Heart left ventricle (tissue), 16 donors: ENCODE data around the gene SH3TC1. TPM values are rescaled to one million over a fixed set of nuclear protein-coding genes. Genes with fewer than 3 reads are reported as not detected.

Experiments
- ATAC-seq, 4 donors: fragments of 200-7000 bp; cut with Tn5 transposase; one replicate each; pipeline ENCODE4 v1.9.1; 2020 to 2022; ENCODE audit warnings: moderate library complexity in 4 of 4, mild to moderate bottlenecking in 3 of 4, moderate number of reproducible peaks in 1 of 4
- DNase-seq, 5 donors: peaks; one replicate each; pipeline ENCODE4 v3.0.0-alpha.2; 2020
- H3K27ac ChIP-seq, 12 donors: fragments of 200-600 bp; sonication (generic) in 4 of 12; one replicate each; pipeline versions ENCODE4 v1.5.0 to v1.8.0; 2016 to 2022; ENCODE audit warnings: mild to moderate bottlenecking in 2 of 12
- H3K27me3 ChIP-seq, 9 donors: fragments of 200-600 bp; sonication (generic) in 2 of 9; one replicate each; pipeline versions ENCODE4 v1.5.1 to v1.8.0; 2016 to 2022; ENCODE audit warnings: mild to moderate bottlenecking in 3 of 9
- H3K36me3 ChIP-seq, 9 donors: fragments of 200-600 bp; sonication (generic) in 2 of 9; one replicate each; pipeline versions ENCODE4 v1.5.0 to v1.8.0; 2018 to 2022; ENCODE audit warnings: mild to moderate bottlenecking in 2 of 9
- H3K4me1 ChIP-seq, 12 donors: fragments of 200-600 bp; sonication (generic) in 4 of 12; one replicate each; pipeline versions ENCODE4 v1.5.0 to v1.8.0; 2016 to 2022; ENCODE audit warnings: mild to moderate bottlenecking in 3 of 12
- H3K4me3 ChIP-seq, 12 donors: fragments of 200-600 bp; sonication (generic) in 4 of 12; one replicate each; pipeline versions ENCODE4 v1.5.0 to v1.8.0; 2017 to 2022; ENCODE audit warnings: mild to moderate bottlenecking in 9 of 12, moderate library complexity in 4 of 12
- H3K9me3 ChIP-seq, 12 donors: fragments of 200-600 bp; sonication (generic) in 4 of 12; one replicate each; pipeline versions ENCODE4 v1.5.0 to v1.8.0; 2016 to 2022; ENCODE audit warnings: mild to moderate bottlenecking in 1 of 12
- CTCF ChIP-seq, 12 donors: fragments of 200-600 bp; sonication (generic) in 4 of 12; IDR thresholded peaks; one replicate each; pipeline versions ENCODE4 v1.5.0 to v1.8.0; 2018 to 2022; ENCODE audit warnings: antibody characterized with exemption in 12 of 12, mild to moderate bottlenecking in 5 of 12
- POLR2A ChIP-seq, 2 donors: fragments of 450-650 bp; IDR thresholded peaks; one replicate each; pipeline ENCODE4 v1.6.1; 2017; ENCODE audit warnings: antibody characterized with exemption in 2 of 2, mild to moderate bottlenecking in 2 of 2, moderate library complexity in 2 of 2
- WGBS, 4 donors: extraction: QIAGEN DNeasy Blood & Tissue Kit in 2 of 4; methylation state at CpG; one replicate each; pipeline versions ENCODE4 v1.1.5 to v1.1.7; 2013 to 2018; 5-methylcytosine and 5-hydroxymethylcytosine counted together
- intact Hi-C, 10 donors: fragments of 100-400 bp; cut with DNase I; formaldehyde crosslinking; loops; one replicate each; pipeline versions ENCODE4 v1.11.1 to v1.14.2; 2022
- polyA plus RNA-seq, 2 donors: library from polyadenylated mRNA; stranded (reverse); fragments of 200-250 nt; gene quantifications; one replicate each; pipeline ENCODE4 v1.2.3, GENCODE V29; 2013
- total RNA-seq, 9 donors: library from RNA; depleted of rRNA in 2 of 9; stranded (reverse); fragments of >200 nt in 2 of 9; fragmentation: NEBNext Ultra II Directional in 3 of 9; extraction: Animal tissue kit (Norgen Biotek cat#: 25700) in 3 of 9; gene quantifications; one replicate each; pipeline versions ENCODE4 v1.1.0 to v1.2.4, GENCODE V29; 2016 to 2023
- donor health status: ischemic (EF 13 %, LVEDD 7.1; RV severe dilation, severe dysfunction).
- donor health status: healthy with polysubstance abuse.
- donor health status: DM: no; HTN: yes; CAD: no.
- donor health status: DM: no; HTN: no; CAD: no.
- donor health status: ischemic (EF 25% LVEDD 6.9; RV normal size, moderate dysfunction).
- donor health status: ischemic (EF 25% LVEDD 5.7; RV mildly dilated, moderate dysfunction).
- donor health status: healthy.
- donor health status: DM: yes; HTN: yes; CAD: no.
- donor health status: ischemic (EF 35%, LVEDD 5.7; RV mildly dilated, moderate dysfunction).
- donor health status: nonischemic (EF 11% LVEDD 7.7; RV severe dilation, severe dysfunction).
- donor health status: DM: yes; HTN: yes; CAD: no.
- donor health status: PGD.
- donor health status: ischemic (EF 29% LVEDD 5.4; RV normal size, mild dysfunction).
- donor health status: nonischemic (EF 23%, LVEDD 6.1; RV moderate dilation, normal function).

Gene SH3TC1
- total and polyA plus RNA-seq, 11 donors = 5.8 to 45.9 (median 10.9) TPM

- WGBS, 4 donors = 91 to 93% (median 92%) methylated on average over 22 of the region's 22 CpGs
- no peaks in the 10 kb centered on the region for H3K27me3 ChIP-seq
- no peak overlapping the region for H3K27ac ChIP-seq
- H3K4me3 ChIP-seq = no peak overlapping the region
- peaks cover 0 to 72% (median 2%) of the 10 kb centered on the region in 9 donors for H3K36me3 ChIP-seq
- DNase-seq (peak in 1 of 5 donors; percentile 46), ATAC-seq (no peak)
- H3K4me1 ChIP-seq = peaks cover 0 to 20% (median 8%) of the 10 kb centered on the region in 12 donors
- no peak for TF ChIP-seq CTCF (IDR thresholded peaks at IDR 0.05)
- no peak for TF ChIP-seq POLR2A (IDR thresholded peaks at IDR 0.05)
- intact Hi-C loops = no loop called here
- H3K9me3 ChIP-seq = no peaks in the 10 kb centered on the region
These were observed 12.9 kb downstream of the SH3TC1 start for GRCh38 chr4:8211737-8212581.

GRCh38 chr4:8212622-8213021 is 13.5 kb downstream of the SH3TC1 start:
- 88 to 95% (median 94%) methylated on average over 10 to 12 of the region's 12 CpGs for WGBS, 4 donors
- no peak for ATAC-seq
- peak in 1 of 5 donors; percentile 60 for DNase-seq
- no peak overlapping the region for H3K4me3 ChIP-seq
- H3K4me1 ChIP-seq = peaks cover 0 to 17% (median 8%) of the 10 kb centered on the region in 12 donors
- H3K36me3 ChIP-seq = peaks cover 0 to 78% (median 2%) of the 10 kb centered on the region in 9 donors
- intact Hi-C loops = no loop called here
- no peak for TF ChIP-seq POLR2A (IDR thresholded peaks at IDR 0.05)
- TF ChIP-seq CTCF (IDR thresholded peaks at IDR 0.05) = no peak
- no peaks in the 10 kb centered on the region for H3K9me3 ChIP-seq
- no peaks in the 10 kb centered on the region for H3K27me3 ChIP-seq
- no peak overlapping the region for H3K27ac ChIP-seq

- H3K4me1 ChIP-seq = peaks cover 0 to 14% (median 8%) of the 10 kb centered on the region in 12 donors
- DNase-seq (peak in 1 of 5 donors; percentile 55), ATAC-seq (no peak)
- no peaks in the 10 kb centered on the region for H3K27me3 ChIP-seq
- no peak overlapping the region for H3K4me3 ChIP-seq
- 81 to 90% (median 86%) methylated on average over 2 to 7 of the region's 7 CpGs for WGBS, 4 donors
- no peak overlapping the region for H3K27ac ChIP-seq
- H3K9me3 ChIP-seq = no peaks in the 10 kb centered on the region
- H3K36me3 ChIP-seq = peaks cover 0 to 79% (median 2%) of the 10 kb centered on the region in 9 donors
- TF ChIP-seq CTCF (IDR thresholded peaks at IDR 0.05) (no peak), POLR2A (IDR thresholded peaks at IDR 0.05) (no peak)
- intact Hi-C loops = no loop called here
These were observed 14.0 kb downstream of the SH3TC1 start for GRCh38 chr4:8213121-8213520.

- Histone ChIP-seq H3K9me3 (no peaks in the 10 kb centered on the region), H3K4me1 (peaks cover 0 to 15% (median 8%) of the 10 kb centered on the region in 12 donors), H3K27ac (no peak overlapping the region), H3K27me3 (no peaks in the 10 kb centered on the region), H3K4me3 (no peak overlapping the region), H3K36me3 (peaks cover 0 to 78% (median 2%) of the 10 kb centered on the region in 9 donors)
- DNase-seq (peak in 1 of 5 donors; percentile 53), ATAC-seq (no peak)
- WGBS, 4 donors = 86 to 89% (median 86%) methylated on average over 12 to 13 of the region's 13 CpGs
- intact Hi-C loops = no loop called here
- TF ChIP-seq POLR2A (IDR thresholded peaks at IDR 0.05) (no peak), CTCF (IDR thresholded peaks at IDR 0.05) (no peak)
These were observed 15.0 kb downstream of the SH3TC1 start for GRCh38 chr4:8214136-8214535.
